DOHH2 (cell line): ENCODE data around the gene PRKAR2B.

Experiments used
- CTCF ChIP-seq: fragments of 200-600 bp; sonication (generic); IDR thresholded peaks from one replicate; pipeline ENCODE4 v1.5.1; 2014; ENCODE audit warnings: antibody characterized with exemption, mild to moderate bottlenecking, low read depth, low read length; ENCODE audit not compliant: poor library complexity, severe bottlenecking
- EZH2phosphoT487 ChIP-seq: fragments of 200-600 bp; sonication (generic); IDR thresholded peaks from 2 replicates; pipeline ENCODE4 v1.6.1; 2017; ENCODE audit warnings: borderline replicate concordance, mild to moderate bottlenecking, antibody characterized with exemption, low read length, moderate library complexity, mixed read lengths

GRCh38 chr7:107122486-107122911 lies 78.0 kb downstream of the PRKAR2B start:
- TF ChIP-seq CTCF: no peak
- no peak for TF ChIP-seq EZH2phosphoT487
